Measurements from ENCODE around the gene CLIP1.
A peak's percentile ranks its signal among the peaks of the same experiment; 100 is the strongest.

Gene CLIP1

GRCh38 chr12:122354958-122355641 lies 67.4 kb downstream of the CLIP1 start:
- no peak for DNase-seq

- DNase-seq, result peak in 1 of 3 experiments; percentile 60
Observed at GRCh38 chr12:122352394-122352793, 70.1 kb downstream of the CLIP1 start.

- DNase-seq, result no peak
Observed at GRCh38 chr12:122350141-122350848, 72.2 kb downstream of the CLIP1 start.

- no peak for DNase-seq
Observed at GRCh38 chr12:122349078-122349477, 73.4 kb downstream of the CLIP1 start.

- DNase-seq, result no peak
Observed at GRCh38 chr12:122348505-122348904, 74.0 kb downstream of the CLIP1 start.

GRCh38 chr12:122346054-122346453 lies 76.4 kb downstream of the CLIP1 start:
- DNase-seq, result no peak

GRCh38 chr12:122345042-122345441 lies 77.4 kb downstream of the CLIP1 start:
- no peak for DNase-seq

- peak in 2 of 3 experiments; percentile 20 to 39 for DNase-seq
Observed at GRCh38 chr12:122336015-122336946, 86.2 kb downstream of the CLIP1 start.

GRCh38 chr12:122333142-122334087 lies 89.1 kb downstream of the CLIP1 start:
- no peak for DNase-seq

- no peak for DNase-seq
Observed at GRCh38 chr12:122327494-122328385, 94.7 kb downstream of the CLIP1 start.

GRCh38 chr12:122327014-122327413 lies 95.5 kb downstream of the CLIP1 start:
- DNase-seq, result no peak

- DNase-seq, result no peak
Observed at GRCh38 chr12:122326586-122326985, 95.9 kb downstream of the CLIP1 start.

GRCh38 chr12:122323311-122324019 lies 99.0 kb downstream of the CLIP1 start:
- no peak for DNase-seq

GRCh38 chr12:122322501-122322900 lies 100.0 kb downstream of the CLIP1 start:
- DNase-seq, result no peak

GRCh38 chr12:122318607-122319605 lies 103.6 kb downstream of the CLIP1 start:
- DNase-seq, result no peak

GRCh38 chr12:122312926-122313325 lies 109.5 kb downstream of the CLIP1 start:
- DNase-seq, result no peak

GRCh38 chr12:122311696-122312095 lies 110.8 kb downstream of the CLIP1 start:
- DNase-seq, result no peak

- no peak for DNase-seq
Observed at GRCh38 chr12:122310626-122311333, 111.7 kb downstream of the CLIP1 start.

Data from NCI-H1417 (cell line).